Stomach (tissue), 4 donors: ENCODE results near the gene EMC6.

Experiments used
- CTCF ChIP-seq, 7 experiments: fragments of 450-650 bp in 4 of 7; fragments of 200-600 bp in 3 of 7; sonication (generic) in 3 of 7; IDR thresholded peaks; one replicate each; pipeline ENCODE4 v1.5.1; 2016 to 2019; ENCODE audit warnings: antibody characterized with exemption in 7 of 7, control low read depth in 2 of 7, mild to moderate bottlenecking in 1 of 7
- EP300 ChIP-seq: sonication (generic); formaldehyde crosslinking; IDR thresholded peaks from one replicate; pipeline ENCODE4 v1.6.1; 2017; ENCODE audit warnings: antibody characterized with exemption
- POLR2AphosphoS5 ChIP-seq, 3 donors: sonication (generic); formaldehyde crosslinking; IDR thresholded peaks; one replicate each; pipeline ENCODE4 v1.6.1; 2016; ENCODE audit warnings: antibody characterized with exemption in 3 of 3

GRCh38 chr17:3663102-3664011, 5.3 kb upstream of the EMC6 start:
- TF ChIP-seq CTCF (IDR thresholded peaks at IDR 0.05) (no peak), POLR2AphosphoS5 (IDR thresholded peaks at IDR 0.05) (no peak), EP300 (no peak)
